Caki2 (cell line): ENCODE results near the gene DUXA. TPM values are rescaled to one million over a fixed set of nuclear protein-coding genes. Genes with fewer than 3 reads are reported as not detected.
A peak's percentile ranks its signal among the peaks of the same experiment; 100 is the strongest.
"Not testable (repeated sequence)": the region's sequence is repeated elsewhere in the genome, so short reads cannot be mapped to it uniquely, and the experiment has no call there.

Experiments used
- DNase-seq: peaks from one replicate; pipeline ENCODE4 v3.0.0-alpha.2; 2015; ENCODE audit warnings: low read depth
- in situ Hi-C: cut with HindIII; loops from 2 replicates; pipeline ENCODE4 v1.10.0; 2016; ENCODE audit warnings: low sequenced_read_pairs, low pct_unique_long_range_greater_than_20kb, mixed read lengths
- total RNA-seq: library from RNA; depleted of rRNA; stranded (reverse); fragments of >200 nt; shearing (Covaris generic); gene quantifications from 2 replicates; pipeline ENCODE4 v1.2.3, GENCODE V29; 2014; ENCODE audit warnings: low replicate concordance; rRNA removed

DUXA gene
- total RNA-seq: not detected in 2 replicates

- in situ Hi-C loops: no loop called here
- no peak for DNase-seq
Measured at GRCh38 chr19:57167385-57167784, at the start of gene DUXA. TSS of gene DUXA (minus strand) at chr19:57167485. CDS start at chr19:57167443, 42 bp downstream.

- no peak for DNase-seq
- in situ Hi-C loops: no loop called here
Measured at GRCh38 chr19:57212109-57212508, 44.8 kb upstream of the DUXA start.

GRCh38 chr19:57210381-57210780 lies 43.1 kb upstream of the DUXA start:
- in situ Hi-C loops: no loop called here
- DNase-seq: no peak

GRCh38 chr19:57202160-57202559 lies 34.9 kb upstream of the DUXA start:
- in situ Hi-C loops: no loop called here
- DNase-seq: no peak

GRCh38 chr19:57197874-57198273 lies 30.6 kb upstream of the DUXA start:
- in situ Hi-C loops, DNase-seq: not testable (repeated sequence)

- in situ Hi-C loops: no loop called here
- no peak for DNase-seq
Measured at GRCh38 chr19:57192993-57193392, 25.7 kb upstream of the DUXA start.

GRCh38 chr19:57192077-57192420 lies 24.8 kb upstream of the DUXA start:
- in situ Hi-C loops: no loop called here
- no peak for DNase-seq

GRCh38 chr19:57191141-57192076 lies 24.1 kb upstream of the DUXA start, which contains the start of gene ZNF264:
TSS of gene ZNF264 (plus strand) at chr19:57191500. CDS start at chr19:57191914, 414 bp downstream.
- in situ Hi-C loops: no loop called here
- DNase-seq: peak; percentile 85

GRCh38 chr19:57190301-57190700 lies 23.0 kb upstream of the DUXA start:
- in situ Hi-C loops: no loop called here
- no peak for DNase-seq

- DNase-seq: peak; percentile 65
- in situ Hi-C loops: no loop called here
Measured at GRCh38 chr19:57171551-57172081, 4.3 kb upstream of the DUXA start.

- no peak for DNase-seq
- in situ Hi-C loops: no loop called here
Measured at GRCh38 chr19:57165846-57166245, 1.4 kb downstream of the DUXA start.

GRCh38 chr19:57161985-57162539 lies 5.2 kb downstream of the DUXA start:
- in situ Hi-C loops: no loop called here
- no peak for DNase-seq

GRCh38 chr19:57152921-57153320 lies 14.4 kb downstream of the DUXA start:
- in situ Hi-C loops: no loop called here
- DNase-seq: no peak

GRCh38 chr19:57141699-57142098 lies 25.6 kb downstream of the DUXA start:
- in situ Hi-C loops: no loop called here
- no peak for DNase-seq

GRCh38 chr19:57135797-57136196 lies 31.5 kb downstream of the DUXA start:
- no peak for DNase-seq
- in situ Hi-C loops: no loop called here

- DNase-seq, in situ Hi-C loops: not testable (repeated sequence)
Measured at GRCh38 chr19:57127403-57127802, 39.9 kb downstream of the DUXA start.

- in situ Hi-C loops: no loop called here
- no peak for DNase-seq
Measured at GRCh38 chr19:57123882-57124281, 43.4 kb downstream of the DUXA start.

- no peak for DNase-seq
- in situ Hi-C loops: no loop called here
Measured at GRCh38 chr19:57118848-57119247, 48.4 kb downstream of the DUXA start.

- in situ Hi-C loops, DNase-seq: not testable (repeated sequence)
Measured at GRCh38 chr19:57113501-57113900, 53.8 kb downstream of the DUXA start.
